ENCODE results near the gene FMNL2.

Gene FMNL2

DNA sequence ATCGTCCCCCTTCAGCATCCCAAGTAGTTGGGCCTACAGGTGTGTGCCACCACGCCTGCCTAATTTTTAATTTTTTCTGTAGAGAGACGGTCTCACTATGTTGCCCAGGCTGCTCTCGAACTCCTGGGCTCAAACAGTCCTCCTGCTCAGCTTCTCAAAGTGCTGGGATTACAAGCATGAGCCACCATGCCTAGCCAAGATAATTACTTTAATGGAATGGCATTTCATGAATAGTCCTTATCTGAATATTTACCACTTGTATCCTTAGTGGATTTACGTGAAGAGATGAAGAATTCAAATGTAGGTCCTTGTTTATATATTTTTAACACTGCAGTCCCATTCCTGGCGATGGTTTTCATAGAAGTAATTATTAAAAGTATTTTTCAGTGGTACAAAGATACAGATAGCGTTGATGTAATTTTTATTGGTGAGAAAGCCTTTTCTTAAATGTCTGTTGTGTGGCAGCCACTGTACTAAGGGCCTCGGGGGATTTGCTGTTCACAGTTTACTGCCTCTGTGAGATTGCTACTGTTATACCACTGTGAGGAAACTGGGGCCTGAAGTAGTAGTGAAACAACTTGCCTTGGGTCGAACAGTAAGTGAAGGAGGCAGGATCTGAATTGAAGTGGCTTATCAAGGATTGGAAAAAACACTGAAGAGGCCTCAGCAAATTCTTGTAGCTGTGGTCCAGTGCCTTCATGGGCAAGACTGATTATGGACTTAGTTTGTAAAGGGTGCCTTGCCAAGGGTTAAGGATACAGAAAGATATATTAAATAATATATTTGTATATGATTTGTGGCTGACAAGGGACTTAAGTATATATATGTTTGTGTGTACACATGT, 231.1 kb downstream of the FMNL2 start:
- no peak for DNase-seq

DNA sequence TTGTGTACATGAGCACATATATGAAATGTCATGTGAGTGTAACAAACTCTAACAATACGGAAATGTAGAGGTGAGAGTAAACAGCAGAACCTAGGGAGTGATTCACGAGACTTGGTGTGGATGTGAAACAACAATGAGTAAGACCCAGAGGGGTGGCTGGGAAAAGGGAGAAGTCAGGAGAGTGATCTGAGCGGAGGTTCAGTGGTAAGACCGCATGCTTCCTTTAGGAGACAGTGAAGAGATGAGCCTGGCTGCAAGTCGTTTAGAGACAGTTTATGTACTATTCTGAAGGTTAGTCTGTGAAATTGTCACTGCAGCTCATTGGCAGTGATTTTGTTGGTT, 231.7 kb downstream of the FMNL2 start:
- peak; percentile 18 for DNase-seq

DNA sequence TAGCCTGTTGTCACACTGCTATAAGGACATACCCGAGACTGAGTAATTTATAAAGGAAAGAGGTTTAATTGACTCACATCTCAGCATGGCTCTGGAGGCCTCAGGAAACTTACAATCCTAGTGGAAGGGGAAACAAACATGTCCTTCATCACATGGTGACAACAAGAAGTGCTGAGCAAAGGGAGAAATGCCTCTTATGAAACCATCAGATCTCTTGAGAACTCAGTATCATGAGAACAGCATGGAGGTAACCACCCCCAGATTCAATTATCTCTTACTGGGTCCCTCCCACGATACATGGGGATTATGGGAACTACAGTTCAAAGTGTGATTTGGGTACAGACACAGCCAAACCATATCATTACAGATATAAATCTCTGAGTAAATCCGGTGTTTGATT, 233.6 kb downstream of the FMNL2 start:
- DNase-seq, result no peak

DNA sequence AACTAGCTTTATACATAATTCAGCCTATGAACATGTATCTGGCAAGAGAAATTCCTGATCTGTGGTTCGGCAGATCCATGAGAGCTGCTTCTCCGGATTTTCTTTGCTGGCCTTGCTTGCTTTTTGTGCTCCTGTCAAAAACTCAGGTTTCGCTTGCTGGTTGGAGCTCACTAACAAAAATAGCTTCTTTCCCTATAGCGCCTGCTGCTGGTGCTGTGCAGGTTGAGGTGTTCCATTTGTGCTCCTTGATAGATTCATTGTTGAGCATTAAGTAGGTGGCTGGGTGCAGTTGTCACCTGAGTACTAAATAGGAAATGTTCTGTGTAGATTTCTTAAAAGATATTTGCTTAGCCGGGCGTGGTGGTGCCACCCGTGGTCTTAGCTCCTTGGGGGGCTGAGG, 234.2 kb downstream of the FMNL2 start:
- DNase-seq, result no peak

DNA sequence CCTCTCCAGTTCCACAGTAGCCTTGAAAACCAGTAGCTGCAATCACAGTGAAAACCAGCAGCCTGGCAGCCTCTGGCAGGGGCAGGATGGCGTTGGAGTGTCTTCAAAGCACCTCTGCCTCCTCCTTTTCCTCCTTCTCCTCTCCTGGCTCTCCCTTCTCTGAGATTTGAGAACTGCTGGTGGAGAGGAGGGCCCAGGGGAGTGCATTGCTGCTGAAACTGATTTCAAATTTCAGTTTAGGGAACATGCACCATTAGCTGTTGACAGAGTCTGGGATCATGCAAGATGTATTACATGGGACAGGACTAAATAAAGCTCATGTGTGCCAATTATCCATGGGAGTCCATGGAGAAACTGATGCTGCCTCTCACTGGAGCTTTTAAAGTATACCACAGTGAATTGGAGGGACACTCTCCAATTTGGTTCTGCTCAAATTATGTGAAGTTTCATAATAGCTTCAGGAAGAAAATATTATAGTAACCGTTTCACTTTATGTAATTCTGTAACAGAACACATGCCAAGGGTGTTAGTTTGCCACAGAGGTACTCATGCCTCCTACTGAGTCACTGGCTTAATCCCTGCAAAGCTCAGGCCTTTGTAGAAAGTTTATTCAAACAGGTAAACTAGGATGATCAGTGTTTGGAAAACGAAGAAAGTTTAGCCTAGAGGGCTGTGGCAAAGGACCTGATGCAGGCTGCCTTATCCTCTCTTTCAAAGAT, 236.2 kb downstream of the FMNL2 start:
- no peak for DNase-seq

DNA sequence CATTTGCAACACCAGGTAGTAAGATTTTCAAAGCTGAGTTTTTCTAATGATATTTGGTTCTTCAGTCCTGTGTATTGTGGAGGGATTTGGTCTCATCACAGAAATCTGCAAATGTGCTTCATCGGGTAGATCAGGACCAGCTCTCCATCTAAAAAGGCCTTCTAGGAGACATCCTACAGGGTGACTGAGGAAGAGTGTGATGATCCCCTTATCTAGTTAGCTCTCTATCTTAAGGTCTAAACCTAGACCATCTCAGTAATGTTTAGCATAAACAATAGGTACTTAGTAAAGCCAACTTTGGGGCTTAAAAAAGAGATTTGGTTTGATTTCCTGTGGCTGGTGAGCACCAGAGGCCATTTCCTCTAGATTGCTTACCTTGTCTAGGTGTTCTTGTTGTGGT, 237.1 kb downstream of the FMNL2 start:
- no peak for DNase-seq

DNA sequence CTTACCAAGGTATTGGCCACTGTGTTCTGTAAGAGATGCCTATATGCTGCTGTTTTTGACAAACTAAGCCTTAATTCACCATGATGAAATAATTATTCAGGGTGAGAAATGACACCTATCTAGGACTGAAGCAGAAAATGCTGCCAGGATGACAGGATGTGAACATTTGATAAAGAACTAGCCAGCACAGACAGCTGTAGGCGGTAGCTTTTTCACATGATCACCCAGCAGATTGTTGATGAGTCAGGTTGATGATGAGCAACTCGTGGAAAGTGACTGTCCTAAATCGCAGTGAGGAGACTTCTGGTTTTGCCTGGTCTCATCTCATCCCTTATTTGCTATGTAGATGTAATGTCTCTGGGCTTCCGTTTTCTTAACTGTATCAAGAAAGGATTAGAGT, 238.2 kb downstream of the FMNL2 start:
- DNase-seq, result peak; percentile 40

DNA sequence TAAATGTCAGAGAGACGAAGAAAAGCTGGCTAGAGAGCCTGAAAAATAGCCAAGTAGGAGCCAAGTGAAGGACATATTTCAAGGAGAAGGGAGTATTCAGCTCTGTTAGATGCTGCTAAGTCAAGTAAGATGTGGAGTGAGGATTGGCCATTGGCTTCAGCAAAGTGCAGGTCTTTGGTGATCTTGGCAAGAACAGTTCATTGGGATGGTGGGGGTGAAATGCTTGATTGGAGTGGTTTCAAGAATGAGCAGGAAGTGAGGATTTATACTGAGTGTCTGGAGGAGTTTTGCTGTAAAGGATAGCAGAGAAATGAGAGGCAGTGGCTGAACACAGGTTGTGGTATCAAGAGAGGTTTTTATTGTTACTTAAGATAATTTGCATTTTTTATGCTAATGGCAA, 242.6 kb downstream of the FMNL2 start:
- DNase-seq, result no peak

DNA sequence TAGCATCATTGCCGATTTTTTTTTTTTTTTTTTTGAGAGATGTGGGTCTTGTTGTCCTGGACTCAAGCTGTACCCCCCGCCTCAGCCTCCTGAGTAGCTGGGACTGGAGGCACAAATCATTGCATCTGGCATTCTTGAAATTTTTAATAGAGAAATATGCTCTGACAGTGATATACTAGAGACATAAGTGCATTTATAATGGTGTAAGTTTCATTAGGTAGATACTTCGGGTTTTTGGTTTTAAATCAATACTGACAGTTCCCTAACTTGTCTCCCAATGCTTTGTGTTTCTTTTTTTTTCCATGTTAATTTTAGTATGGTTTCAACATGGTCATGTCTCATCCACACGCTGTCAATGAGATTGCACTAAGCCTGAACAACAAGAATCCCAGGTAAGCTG, 243.6 kb downstream of the FMNL2 start:
- no peak for DNase-seq

DNA sequence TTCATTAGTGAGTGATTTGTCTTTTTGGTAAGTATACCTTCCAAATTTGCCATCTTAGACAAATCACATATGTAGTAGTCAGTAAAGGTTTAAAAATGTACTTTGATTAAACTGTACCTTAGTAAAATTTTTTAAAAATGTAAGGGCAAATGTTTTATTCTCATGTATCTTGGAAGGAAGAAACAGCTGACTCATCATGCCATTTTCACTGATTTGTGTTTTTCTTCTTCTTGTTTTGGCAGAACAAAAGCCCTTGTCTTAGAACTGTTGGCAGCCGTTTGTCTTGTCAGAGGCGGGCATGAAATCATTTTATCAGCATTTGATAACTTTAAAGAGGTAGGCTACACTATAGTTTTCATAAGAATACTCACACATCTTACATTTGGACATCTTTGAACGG, 245.7 kb downstream of the FMNL2 start:
- DNase-seq, result no peak

DNA sequence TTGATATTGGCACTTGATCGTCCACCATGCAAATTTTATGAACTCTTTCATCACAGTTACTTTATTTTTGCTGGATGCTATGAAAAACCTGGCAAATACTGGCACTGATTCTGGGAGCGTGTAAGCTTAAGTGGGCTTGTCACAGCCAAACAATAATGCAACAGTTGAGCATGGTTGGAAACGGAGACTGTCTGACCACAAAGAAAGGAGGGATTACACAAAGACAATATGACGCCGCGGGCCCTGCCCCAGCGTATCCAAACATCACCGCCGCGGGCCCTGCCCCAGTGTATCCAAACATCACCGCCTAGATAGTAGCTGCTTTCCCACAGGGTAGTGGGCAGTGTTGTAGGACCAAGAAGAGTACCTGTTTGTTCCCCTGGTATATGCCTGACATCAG, 246.4 kb downstream of the FMNL2 start:
- no peak for DNase-seq

DNA sequence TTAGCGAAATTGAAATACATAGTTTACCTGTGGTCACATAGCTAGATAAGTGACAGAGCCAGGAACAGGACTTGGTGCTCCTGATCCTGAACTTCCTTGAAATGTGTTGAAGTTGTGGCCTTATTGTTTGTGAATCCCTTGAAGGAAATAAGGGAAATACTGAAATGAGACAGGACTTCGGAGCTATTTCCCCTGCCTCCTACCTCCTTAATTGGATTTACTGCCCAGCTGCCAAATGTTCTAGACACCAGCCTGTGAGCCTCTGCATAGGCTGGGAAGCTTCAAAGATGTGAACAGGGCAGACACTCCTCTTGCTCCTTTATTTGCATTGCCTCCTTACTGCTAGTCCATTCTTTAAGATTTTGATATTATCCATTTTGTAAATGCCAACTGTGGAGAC, 247.1 kb downstream of the FMNL2 start:
- DNase-seq, result no peak

DNA sequence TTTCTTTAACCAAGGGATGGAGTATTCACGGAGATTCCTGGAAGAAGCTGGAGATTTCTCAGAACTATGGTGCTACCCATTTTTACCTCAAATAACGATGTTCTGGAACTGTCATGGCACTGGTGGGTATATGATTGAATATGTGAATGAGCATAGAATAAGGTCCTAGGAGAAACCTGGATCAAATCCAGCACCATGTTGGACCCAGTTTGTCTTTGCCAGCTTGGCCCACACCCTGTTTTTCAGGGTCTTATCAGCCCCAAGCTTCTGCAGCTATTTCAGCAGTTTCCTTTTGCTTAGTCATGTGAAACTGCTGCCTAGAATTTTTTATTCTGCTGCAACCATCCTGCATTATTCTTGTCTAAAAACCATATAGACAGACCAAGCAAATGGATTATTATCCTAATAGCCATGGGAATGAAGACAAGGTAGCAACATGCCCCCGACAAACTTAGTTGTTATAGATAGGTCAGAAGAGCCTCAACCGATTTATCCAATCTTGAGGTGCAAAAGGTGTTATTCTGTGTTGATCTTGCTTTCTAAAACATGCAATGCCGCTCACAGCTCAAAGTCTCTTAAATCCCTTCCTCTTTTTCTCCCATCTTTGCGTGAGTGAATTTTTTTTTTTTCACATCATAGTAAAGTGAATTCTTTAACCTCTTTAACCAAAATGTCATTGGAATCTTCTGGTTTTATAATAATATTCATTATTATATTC, 248.7 kb downstream of the FMNL2 start:
- no peak for DNase-seq

DNA sequence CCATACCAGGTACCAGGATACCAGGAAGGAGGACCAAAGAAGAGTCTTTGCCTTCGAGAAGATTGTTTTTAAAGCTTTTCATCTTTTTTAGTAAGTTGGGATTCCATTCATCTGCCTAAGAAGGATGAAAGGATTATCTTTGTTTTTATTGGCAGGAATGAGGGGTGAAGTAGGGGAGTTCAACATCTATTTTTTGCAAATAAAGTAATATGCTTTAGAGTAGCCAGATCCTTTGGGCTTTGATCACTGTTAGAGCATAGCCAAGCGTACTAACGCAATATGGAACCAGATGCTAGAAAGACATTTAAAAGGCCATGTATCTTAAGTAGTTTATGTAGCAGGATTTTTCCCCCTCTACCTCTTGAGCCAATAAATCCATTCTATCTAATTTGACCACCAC, 249.3 kb downstream of the FMNL2 start:
- DNase-seq, result no peak

DNA sequence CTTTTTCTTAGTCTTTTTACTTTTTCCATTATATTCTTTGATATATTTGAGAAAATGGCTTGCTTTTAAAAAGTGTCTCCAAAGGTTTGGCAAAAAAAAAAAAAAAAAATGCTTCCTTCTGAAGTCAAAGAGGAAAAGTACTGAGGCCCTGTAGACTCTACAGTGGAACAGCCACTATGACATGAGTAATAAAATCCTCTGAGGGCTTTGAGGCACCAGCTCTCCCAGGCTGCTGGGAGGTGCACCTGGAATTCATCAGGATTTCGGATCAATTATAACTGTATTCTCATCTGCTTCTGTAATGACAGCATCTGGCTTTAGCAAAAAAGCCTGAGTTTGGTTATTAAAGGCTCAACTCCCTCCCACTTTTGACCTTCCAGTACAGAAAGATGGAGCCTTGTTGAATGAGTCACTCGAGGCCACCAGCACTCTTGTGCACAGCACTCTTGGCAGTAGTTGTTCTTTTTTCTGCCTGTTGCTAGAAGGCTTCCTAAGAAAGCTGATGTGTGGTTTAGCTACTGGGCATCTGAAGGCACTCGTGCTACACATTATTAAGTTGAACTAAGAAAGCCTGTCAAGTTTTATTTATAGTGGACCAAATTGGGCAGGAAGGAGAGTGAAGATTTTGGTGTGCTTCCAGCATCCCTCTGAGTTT, 251.0 kb downstream of the FMNL2 start:
- DNase-seq, result no peak

DNA sequence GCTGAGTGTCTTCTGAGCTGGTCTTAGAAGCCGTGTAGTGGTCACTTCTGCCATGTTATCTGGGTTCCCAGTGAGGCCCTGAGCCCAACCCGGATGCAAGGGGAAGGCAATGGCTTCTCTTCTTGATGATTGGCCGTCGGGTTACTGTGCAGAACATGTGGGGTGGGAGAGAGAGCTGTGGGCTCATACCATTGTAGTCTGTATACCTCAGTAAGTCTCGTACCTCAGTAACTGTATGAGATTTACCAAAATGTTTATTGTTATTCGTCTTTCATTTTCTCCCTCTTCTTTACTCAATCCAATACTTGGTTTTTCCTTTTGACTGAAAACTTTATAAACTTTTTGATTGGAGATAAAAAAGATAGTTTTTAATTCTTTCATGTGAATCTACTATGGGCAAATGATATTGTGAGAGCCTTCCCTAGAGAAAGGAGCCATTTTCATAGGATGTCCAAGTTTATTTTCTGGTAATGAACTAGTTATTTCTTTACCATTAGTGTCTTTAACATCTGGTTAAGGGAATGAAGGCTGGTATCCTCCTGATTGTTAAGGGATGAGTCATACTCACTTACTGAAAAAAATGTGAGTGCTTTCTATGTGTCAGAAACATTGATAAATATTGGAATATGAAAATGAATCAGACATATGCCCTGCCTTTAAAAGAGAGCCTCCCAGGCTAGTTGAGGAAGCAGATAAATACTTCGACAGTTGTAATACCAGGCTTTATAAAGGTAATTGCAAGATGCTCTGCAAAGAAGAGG, 252.4 kb downstream of the FMNL2 start:
- DNase-seq, result no peak

DNA sequence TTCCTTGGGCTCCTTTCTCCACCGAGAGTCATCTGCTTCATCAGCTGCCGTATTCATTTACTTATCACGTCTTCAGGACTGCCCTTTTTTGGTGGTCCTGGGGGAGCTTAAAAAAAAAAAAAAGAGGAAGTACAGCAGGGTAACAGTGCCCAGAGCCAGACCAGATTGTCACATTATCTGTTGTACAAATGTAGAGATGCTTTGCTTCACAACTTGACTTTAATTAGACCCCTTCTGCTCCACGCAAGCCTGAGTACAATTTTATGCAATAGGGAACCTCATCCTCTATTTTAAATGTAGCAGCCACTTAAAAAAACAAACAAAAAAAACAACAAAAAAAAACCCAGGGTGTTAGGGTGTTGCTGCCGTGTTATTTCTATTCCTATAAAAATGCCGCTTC, 254.0 kb downstream of the FMNL2 start:
- no peak for DNase-seq

DNA sequence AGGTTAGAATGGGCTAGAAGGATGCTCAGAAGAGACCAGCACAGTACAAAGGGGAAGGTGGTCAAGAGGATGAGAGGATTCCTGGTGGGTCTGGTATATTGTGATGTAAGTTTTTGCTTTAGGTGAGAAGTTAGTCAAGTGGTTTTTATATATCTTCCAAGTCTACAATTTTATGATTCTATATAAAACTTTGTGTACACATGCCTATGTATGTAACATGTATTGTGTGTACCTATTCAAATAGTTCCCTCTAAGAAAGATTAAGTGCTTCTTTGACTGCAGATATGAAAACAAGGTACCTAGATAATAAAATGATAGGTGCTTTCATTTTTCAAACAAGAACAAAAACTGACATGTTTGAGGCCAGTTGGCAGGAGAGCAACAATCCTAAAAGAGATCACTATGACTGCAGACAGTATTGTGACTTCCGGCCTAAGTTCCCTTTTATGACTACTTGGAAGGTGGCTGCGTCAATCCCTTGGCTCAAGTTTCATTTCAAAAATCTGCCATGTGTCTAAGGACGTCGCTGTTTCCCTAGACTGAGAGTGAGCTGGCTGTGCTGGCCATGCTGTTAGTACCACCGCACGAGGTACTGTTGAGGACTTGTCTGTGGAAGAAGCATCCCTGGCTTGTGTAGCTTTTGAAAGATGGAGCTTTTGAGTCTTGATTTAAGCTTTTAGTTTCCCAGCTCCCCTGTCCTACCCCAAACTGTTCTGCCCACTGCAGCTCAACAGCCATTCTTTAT, 259.2 kb downstream of the FMNL2 start:
- peak; percentile 8 for DNase-seq

DNA sequence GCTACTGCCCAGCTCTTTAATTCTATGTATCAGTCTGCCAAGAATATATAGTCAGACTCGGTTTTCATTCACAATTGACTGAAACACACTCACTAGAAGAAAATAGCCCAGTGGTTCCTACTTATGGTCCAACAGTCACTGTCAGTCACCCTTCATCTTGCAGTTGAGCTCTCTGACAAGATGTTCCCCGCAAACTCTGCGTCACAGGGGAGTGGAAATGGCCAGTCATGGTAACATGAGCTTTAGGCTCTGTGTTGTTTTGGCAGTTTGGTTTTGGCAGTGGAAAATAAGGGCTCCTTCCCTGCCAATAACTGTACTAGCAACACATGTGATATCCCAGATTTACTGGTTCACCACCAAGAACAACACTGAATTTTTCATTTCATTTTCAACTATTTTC, 259.8 kb downstream of the FMNL2 start:
- DNase-seq, result no peak

DNA sequence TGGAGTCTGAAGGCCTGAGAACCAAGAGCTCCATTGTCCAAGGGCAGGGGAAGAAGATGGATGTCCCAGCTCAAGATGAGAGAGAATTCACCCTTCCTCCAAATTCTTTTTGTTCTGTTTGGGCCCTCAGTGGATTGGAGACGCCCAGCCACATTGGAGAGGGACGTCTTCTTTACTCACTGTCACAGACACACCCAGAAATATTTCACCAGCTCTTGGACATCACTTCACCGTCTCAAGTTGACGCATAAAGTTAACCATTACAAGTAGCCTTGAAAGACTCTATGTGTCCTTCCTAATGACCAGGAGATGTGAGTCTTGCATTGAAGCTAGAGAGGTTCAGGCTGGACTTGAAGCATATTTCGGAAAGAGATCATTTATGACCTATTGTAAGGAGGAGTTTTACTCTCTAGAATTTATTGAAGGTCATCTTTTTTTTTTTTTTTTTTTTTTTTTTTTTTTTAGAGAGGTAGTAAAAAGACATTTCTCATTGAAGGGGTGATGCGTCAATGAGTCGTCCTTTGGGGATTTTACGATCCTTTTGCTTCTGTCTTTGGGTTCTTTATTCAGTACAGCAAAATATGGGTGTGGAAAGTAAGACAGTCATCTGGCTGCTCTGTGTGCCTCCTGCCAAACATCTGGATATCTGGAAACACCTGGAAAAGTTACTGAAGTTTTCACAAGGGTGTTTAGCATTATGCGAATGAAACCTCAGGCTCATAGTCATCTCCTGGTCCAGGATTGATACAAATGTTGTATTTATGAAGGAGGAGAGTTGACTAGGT, 264.2 kb downstream of the FMNL2 start:
- no peak for DNase-seq

DNA sequence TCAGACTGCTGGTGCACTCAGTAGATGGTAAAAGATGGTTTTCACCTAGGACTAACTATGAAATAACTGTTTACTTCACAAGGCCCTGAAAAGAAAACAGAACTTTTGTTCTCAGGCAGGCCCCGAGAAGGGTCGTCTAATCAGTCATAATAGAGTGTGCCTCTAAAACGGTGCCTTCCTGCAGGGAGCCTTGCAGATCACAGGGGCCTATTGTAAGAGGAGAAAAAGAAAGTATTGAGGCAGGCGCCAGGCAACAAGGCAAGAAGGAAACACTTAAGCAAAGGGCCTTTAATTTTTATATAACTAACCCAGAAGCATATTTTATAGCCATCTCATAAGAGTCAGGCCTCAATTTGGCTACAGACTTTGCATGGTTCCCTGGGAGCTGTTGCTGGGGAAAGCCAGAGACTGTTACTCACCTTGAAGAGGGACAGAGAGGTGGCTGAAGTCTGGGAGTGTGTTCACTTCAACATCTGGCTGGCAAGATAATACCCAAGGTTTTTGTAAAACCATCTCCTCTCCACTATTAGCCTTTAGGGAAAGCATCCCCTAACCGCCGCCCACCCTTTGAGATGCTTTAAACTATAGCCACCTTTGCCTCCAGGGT, 265.2 kb downstream of the FMNL2 start:
- DNase-seq, result no peak
